A549 (cell line): ENCODE results near the gene LAGE3. TPM values are rescaled to one million over a fixed set of nuclear protein-coding genes. Genes with fewer than 3 reads are reported as not detected.

Experiments
- ATAC-seq, 2 experiments: fragments of 200-7000 bp in 1 of 2; fragments of >200 bp in 1 of 2; cut with Nextera tagmentation in 1 of 2; cut with Tn5 transposase in 1 of 2; 3 replicates each; pipeline versions ENCODE4 v1.8.0 to v1.9.1; 2018 to 2020; ENCODE audit warnings: mild to moderate bottlenecking in 1 of 2, moderate library complexity in 1 of 2
- CTCF ChIA-PET: fragments of 300-600 bp; sonication (Branson Sonifier 250); formaldehyde crosslinking; extraction: SDS; loops from one replicate; lab custom pipeline; 2021; ENCODE audit warnings: antibody characterized with exemption, inconsistent platforms; lab: Yijun Ruan, JAX
- POLR2A ChIA-PET: fragments of 350-600 bp; formaldehyde crosslinking; extraction: SDS; loops from one replicate; lab custom pipeline; 2021; ENCODE audit warnings: antibody characterized with exemption, inconsistent platforms; lab: Yijun Ruan, JAX
- DNase-seq, 2 experiments: peaks; one replicate each; pipeline versions ENCODE4 v3.0.0 to v3.0.0-alpha.2; 2011 to 2016; ENCODE audit warnings: low read depth in 1 of 2, low spot score in 1 of 2
- FAIRE-seq: peaks from 2 replicates; lab custom pipeline; 2011; peaks lifted over from hg19 to GRCh38; lab: Jason Lieb, UNC
- H3K27ac ChIP-seq, 2 experiments: fragments of >200 bp; sonication (Bioruptor Twin); formaldehyde crosslinking; 3 replicates each; pipeline ENCODE4 v1.5.1; 2016 to 2017
- H3K4me1 ChIP-seq: fragments of >200 bp; sonication (Bioruptor Twin); formaldehyde crosslinking; 3 replicates; pipeline ENCODE4 v1.6.1; 2016
- H3K4me2 ChIP-seq: fragments of >200 bp; sonication (Bioruptor Twin); formaldehyde crosslinking; 3 replicates; pipeline ENCODE4 v1.6.1; 2016
- H3K4me3 ChIP-seq: fragments of >200 bp; sonication (Bioruptor Twin); formaldehyde crosslinking; 3 replicates; pipeline ENCODE4 v1.5.1; 2016
- H3K9me3 ChIP-seq: fragments of >200 bp; sonication (Bioruptor Twin); formaldehyde crosslinking; 3 replicates; pipeline ENCODE4 v1.6.1; 2016
- BHLHE40 ChIP-seq: IDR thresholded peaks from 2 replicates; pipeline ENCODE4 v1.6.1; 2012; ENCODE audit warnings: low read depth, low read length, inconsistent platforms
- CEBPB ChIP-seq, 2 experiments: fragments of >200 bp in 1 of 2; sonication (Bioruptor Twin) in 1 of 2; formaldehyde crosslinking in 1 of 2; IDR thresholded peaks; 2 replicates each; pipeline ENCODE4 v1.6.1; 2012 to 2016
- CHD4 ChIP-seq: fragments of 200-600 bp; sonication (generic); IDR thresholded peaks from 2 replicates; pipeline ENCODE4 v1.6.1; 2016; ENCODE audit warnings: antibody characterized with exemption, mild to moderate bottlenecking, borderline replicate concordance
- EHF ChIP-seq: fragments of 250-450 bp; sonication (Bioruptor Pico); IDR thresholded peaks from 2 replicates; pipeline ENCODE4 v1.5.0; 2020; ENCODE audit warnings: mild to moderate bottlenecking
- FOSB ChIP-seq: fragments of 250-450 bp; sonication (Bioruptor Pico); IDR thresholded peaks from 2 replicates; pipeline ENCODE4 v1.5.0; 2020; ENCODE audit warnings: mild to moderate bottlenecking, moderate library complexity
- FOXS1 ChIP-seq: fragments of 250-450 bp; sonication (Bioruptor Pico); IDR thresholded peaks from 2 replicates; pipeline ENCODE4 v1.5.0; 2020; ENCODE audit warnings: mild to moderate bottlenecking, moderate library complexity
- HEYL ChIP-seq: fragments of 250-450 bp; sonication (Bioruptor Pico); IDR thresholded peaks from 2 replicates; pipeline ENCODE4 v1.8.0; 2021; ENCODE audit warnings: mild to moderate bottlenecking, moderate library complexity
- HOXB5 ChIP-seq: fragments of 250-450 bp; sonication (Bioruptor Pico); IDR thresholded peaks from 2 replicates; pipeline ENCODE4 v1.5.0; 2020; ENCODE audit warnings: mild to moderate bottlenecking, moderate library complexity
- KDM5A ChIP-seq: fragments of 200-600 bp; sonication (generic); IDR thresholded peaks from 2 replicates; pipeline ENCODE4 v1.6.1; 2016; ENCODE audit warnings: antibody characterized with exemption, mild to moderate bottlenecking
- MAFK ChIP-seq: fragments of 450-650 bp; IDR thresholded peaks from 2 replicates; pipeline ENCODE4 v1.6.1; 2014; ENCODE audit not compliant: partially characterized antibody
- MAX ChIP-seq: IDR thresholded peaks from 2 replicates; pipeline ENCODE4 v1.6.1; 2012
- MAZ ChIP-seq: fragments of 150-350 bp; IDR thresholded peaks from 2 replicates; pipeline ENCODE4 v1.6.1; 2014; ENCODE audit warnings: antibody characterized with exemption, low read depth, low read length, borderline replicate concordance
- NPAS2 ChIP-seq: fragments of 250-450 bp; sonication (Bioruptor Pico); IDR thresholded peaks from 2 replicates; pipeline ENCODE4 v1.8.0; 2022; ENCODE audit warnings: mild to moderate bottlenecking, moderate library complexity, borderline replicate concordance
- PBX3 ChIP-seq: IDR thresholded peaks from 2 replicates; pipeline ENCODE4 v1.6.1; 2012
- PHF8 ChIP-seq: fragments of 200-600 bp; sonication (generic); IDR thresholded peaks from 2 replicates; pipeline ENCODE4 v1.6.1; 2016; ENCODE audit warnings: low read depth, mild to moderate bottlenecking, antibody characterized with exemption, moderate library complexity, borderline replicate concordance
- POLR2A ChIP-seq: IDR thresholded peaks from 2 replicates; pipeline ENCODE4 v1.6.1; 2012; ENCODE audit warnings: mild to moderate bottlenecking, low read length
- RARB ChIP-seq: fragments of 250-450 bp; sonication (Bioruptor Pico); IDR thresholded peaks from 2 replicates; pipeline ENCODE4 v1.8.0; 2021; ENCODE audit warnings: mild to moderate bottlenecking, moderate library complexity
- RCOR1 ChIP-seq: fragments of 150-350 bp; IDR thresholded peaks from 2 replicates; pipeline ENCODE4 v1.6.1; 2014; ENCODE audit warnings: antibody characterized with exemption, low read length, low read depth
- RFX5 ChIP-seq: fragments of 450-650 bp; IDR thresholded peaks from 2 replicates; pipeline ENCODE4 v1.7.1; 2014; ENCODE audit warnings: antibody characterized with exemption, mild to moderate bottlenecking, moderate library complexity
- SMC3 ChIP-seq: fragments of >200 bp; sonication (Bioruptor Twin); formaldehyde crosslinking; IDR thresholded peaks from 3 replicates; pipeline ENCODE4 v1.6.1; 2018; ENCODE audit warnings: inconsistent platforms
- SREBF2 ChIP-seq: fragments of 450-650 bp; IDR thresholded peaks from 2 replicates; pipeline ENCODE4 v1.6.1; 2014; ENCODE audit warnings: mild to moderate bottlenecking, moderate library complexity
- TFCP2L1 ChIP-seq: fragments of 250-450 bp; sonication (Bioruptor Pico); IDR thresholded peaks from 2 replicates; pipeline ENCODE4 v1.5.0; 2021; ENCODE audit warnings: mild to moderate bottlenecking
- ZFP36 ChIP-seq: fragments of 450-650 bp; IDR thresholded peaks from 2 replicates; pipeline ENCODE4 v1.6.1; 2014; ENCODE audit warnings: borderline replicate concordance; ENCODE audit not compliant: partially characterized antibody
- ZNF302 ChIP-seq: fragments of 250-450 bp; sonication (Bioruptor Pico); IDR thresholded peaks from 2 replicates; pipeline ENCODE4 v1.9.0; 2021; ENCODE audit warnings: inconsistent platforms, mild to moderate bottlenecking, moderate library complexity
- ZSCAN20 ChIP-seq: fragments of 250-450 bp; sonication (Bioruptor Pico); IDR thresholded peaks from 2 replicates; pipeline ENCODE4 v1.8.0; 2022; ENCODE audit warnings: mild to moderate bottlenecking, moderate library complexity
- WGBS: methylation state at CpG from one replicate; pipeline ENCODE4 v1.1.6; 2017; ENCODE audit errors: missing lambda C conversion rate; 5-methylcytosine and 5-hydroxymethylcytosine counted together
- polyA plus RNA-seq, 4 experiments: library from polyadenylated mRNA; depleted of rRNA in 3 of 4; stranded (reverse); fragments of >200 nt; fragmentation: RNase III in 1 of 4; extraction: RNeasy Plus Mini Kit Qiagen cat#74134 plus additional on column Dnase treatment in 1 of 4; gene quantifications; 2 replicates in 3 of 4; 3 replicates in 1 of 4; pipeline ENCODE4 v1.2.3, GENCODE V29; 2011 to 2017
- TF ChIP-seq, protein P1 (sequence below): fragments of 450-650 bp; IDR thresholded peaks from 2 replicates; pipeline ENCODE4 v1.6.1; 2014; ENCODE audit warnings: antibody characterized with exemption
- TF ChIP-seq, protein P2 (sequence below): fragments of 250-450 bp; sonication (Bioruptor Pico); IDR thresholded peaks from 2 replicates; pipeline ENCODE4 v1.5.0; 2021; ENCODE audit warnings: mild to moderate bottlenecking, moderate library complexity, borderline replicate concordance
- TF ChIP-seq, protein P3 (sequence below): fragments of 250-450 bp; sonication (Bioruptor Pico); IDR thresholded peaks from 2 replicates; pipeline ENCODE4 v1.5.0; 2020; ENCODE audit warnings: low read depth, mild to moderate bottlenecking, moderate library complexity
- TF ChIP-seq, protein P4 (sequence below): fragments of >200 bp; sonication (Bioruptor Twin); formaldehyde crosslinking; IDR thresholded peaks from 2 replicates; pipeline ENCODE4 v1.6.1; 2016
- TF ChIP-seq, protein P5 (sequence below): fragments of >200 bp; sonication (Bioruptor Twin); formaldehyde crosslinking; IDR thresholded peaks from 3 replicates; pipeline ENCODE4 v1.5.1; 2016

LAGE3 gene
- polyA plus RNA-seq, 2 of the 4 experiments (the other 2 are of a cell fraction), result 20.6 to 49.7 TPM

DNA sequence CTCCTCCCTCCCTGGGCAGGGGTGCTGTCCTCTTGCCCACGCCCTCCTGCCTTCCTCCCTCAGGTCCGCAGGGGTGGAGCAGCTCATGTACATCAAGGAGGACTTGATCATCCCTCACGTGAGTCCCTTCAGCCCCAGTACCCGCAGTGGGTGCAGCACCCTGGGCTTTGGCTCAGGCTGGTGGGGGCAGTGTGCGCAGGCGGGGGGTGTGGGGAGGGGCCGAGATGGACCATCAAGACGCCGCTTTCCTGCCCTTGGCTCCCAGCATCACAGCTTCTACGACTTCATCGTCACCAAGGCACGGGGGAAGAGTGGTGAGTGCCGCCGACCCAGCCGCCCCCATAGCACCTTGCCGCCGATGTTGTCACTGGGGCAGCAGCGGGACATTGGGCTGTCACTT, 29.5 kb downstream of the LAGE3 start:
- H3K27ac ChIP-seq, result no peak overlapping the region
- no peak for FAIRE-seq
- H3K4me1 ChIP-seq, result peaks cover 8% of the 10 kb centered on the region
- no peak overlapping the region for H3K4me3 ChIP-seq
- no peak overlapping the region for H3K4me2 ChIP-seq
- DNase-seq, result no peak
- 90% methylated on average over 2 of the region's 18 CpGs for WGBS
- POLR2A ChIA-PET, result no interaction called here
- CTCF ChIA-PET, result interaction anchor here (1.1 kb wide), 1 partner anchor 28 kb away, joined by 3 read pairs; no protein-coding TSS in a partner anchor
- no peak for TF ChIP-seq FOSB (CRISPR knock-in tag)
- TF ChIP-seq CEBPB (IDR thresholded peaks at IDR 0.05), result no peak
- TF ChIP-seq ZNF302 (CRISPR knock-in tag), result no peak
- TF ChIP-seq HOXB5 (CRISPR knock-in tag), result no peak
- TF ChIP-seq, protein P1, sequence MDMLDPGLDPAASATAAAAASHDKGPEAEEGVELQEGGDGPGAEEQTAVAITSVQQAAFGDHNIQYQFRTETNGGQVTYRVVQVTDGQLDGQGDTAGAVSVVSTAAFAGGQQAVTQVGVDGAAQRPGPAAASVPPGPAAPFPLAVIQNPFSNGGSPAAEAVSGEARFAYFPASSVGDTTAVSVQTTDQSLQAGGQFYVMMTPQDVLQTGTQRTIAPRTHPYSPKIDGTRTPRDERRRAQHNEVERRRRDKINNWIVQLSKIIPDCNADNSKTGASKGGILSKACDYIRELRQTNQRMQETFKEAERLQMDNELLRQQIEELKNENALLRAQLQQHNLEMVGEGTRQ, result no peak
- TF ChIP-seq EHF (CRISPR knock-in tag), result no peak
- no peak for TF ChIP-seq SMC3
- TF ChIP-seq, protein P2, sequence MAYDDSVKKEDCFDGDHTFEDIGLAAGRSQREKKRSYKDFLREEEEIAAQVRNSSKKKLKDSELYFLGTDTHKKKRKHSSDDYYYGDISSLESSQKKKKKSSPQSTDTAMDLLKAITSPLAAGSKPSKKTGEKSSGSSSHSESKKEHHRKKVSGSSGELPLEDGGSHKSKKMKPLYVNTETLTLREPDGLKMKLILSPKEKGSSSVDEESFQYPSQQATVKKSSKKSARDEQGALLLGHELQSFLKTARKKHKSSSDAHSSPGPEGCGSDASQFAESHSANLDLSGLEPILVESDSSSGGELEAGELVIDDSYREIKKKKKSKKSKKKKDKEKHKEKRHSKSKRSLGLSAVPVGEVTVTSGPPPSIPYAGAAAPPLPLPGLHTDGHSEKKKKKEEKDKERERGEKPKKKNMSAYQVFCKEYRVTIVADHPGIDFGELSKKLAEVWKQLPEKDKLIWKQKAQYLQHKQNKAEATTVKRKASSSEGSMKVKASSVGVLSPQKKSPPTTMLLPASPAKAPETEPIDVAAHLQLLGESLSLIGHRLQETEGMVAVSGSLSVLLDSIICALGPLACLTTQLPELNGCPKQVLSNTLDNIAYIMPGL (CRISPR knock-in tag), result no peak
- no peak for TF ChIP-seq MAZ
- TF ChIP-seq BHLHE40, result no peak
- TF ChIP-seq RARB (CRISPR knock-in tag), result no peak
- no peak for TF ChIP-seq CHD4
- no peak for TF ChIP-seq POLR2A
- no peak for TF ChIP-seq RFX5
- TF ChIP-seq, protein P3, sequence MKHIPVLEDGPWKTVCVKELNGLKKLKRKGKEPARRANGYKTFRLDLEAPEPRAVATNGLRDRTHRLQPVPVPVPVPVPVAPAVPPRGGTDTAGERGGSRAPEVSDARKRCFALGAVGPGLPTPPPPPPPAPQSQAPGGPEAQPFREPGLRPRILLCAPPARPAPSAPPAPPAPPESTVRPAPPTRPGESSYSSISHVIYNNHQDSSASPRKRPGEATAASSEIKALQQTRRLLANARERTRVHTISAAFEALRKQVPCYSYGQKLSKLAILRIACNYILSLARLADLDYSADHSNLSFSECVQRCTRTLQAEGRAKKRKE (CRISPR knock-in tag), result no peak
- TF ChIP-seq FOXS1 (CRISPR knock-in tag), result no peak
- no peak for TF ChIP-seq ZSCAN20 (CRISPR knock-in tag)
- no peaks in the 10 kb centered on the region for H3K9me3 ChIP-seq
- ATAC-seq, result no peak

DNA sequence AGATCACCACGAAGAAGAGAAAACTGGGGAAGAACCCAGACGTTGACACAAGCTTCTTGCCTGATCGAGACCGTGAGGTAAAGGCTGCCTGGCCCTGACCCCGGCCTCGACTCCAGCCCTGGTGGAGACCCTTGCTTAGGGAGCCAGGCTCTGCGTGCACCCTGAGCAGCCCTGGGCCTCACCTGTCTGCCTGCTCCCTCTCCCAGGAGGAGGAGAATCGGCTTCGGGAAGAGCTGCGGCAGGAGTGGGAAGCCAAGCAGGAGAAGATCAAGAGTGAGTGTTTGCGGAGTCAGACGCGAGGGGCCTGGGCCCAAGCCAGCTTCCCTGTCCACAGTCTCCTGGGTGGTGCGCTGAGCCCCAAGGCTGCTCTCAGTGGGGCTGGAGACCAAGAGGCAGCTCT, 30.6 kb downstream of the LAGE3 start:
- H3K27ac ChIP-seq, result no peak overlapping the region
- no peak overlapping the region for H3K4me2 ChIP-seq
- TF ChIP-seq MAX (no peak), NPAS2 (CRISPR knock-in tag) (no peak), MAFK (no peak), FOSB (CRISPR knock-in tag) (no peak), SMC3 (no peak)
- peaks cover 9% of the 10 kb centered on the region for H3K4me1 ChIP-seq
- ChIA-PET POLR2A (no interaction called here), CTCF (no interaction called here)
- FAIRE-seq, result no peak
- DNase-seq, result no peak
- ATAC-seq, result no peak
- 91% methylated on average over 14 of the region's 14 CpGs for WGBS
- H3K4me3 ChIP-seq, result no peak overlapping the region
- no peaks in the 10 kb centered on the region for H3K9me3 ChIP-seq

GRCh38 chrX:154446430-154446829, 32.7 kb downstream of the LAGE3 start:
- H3K9me3 ChIP-seq, result no peaks in the 10 kb centered on the region
- TF ChIP-seq, protein P4, sequence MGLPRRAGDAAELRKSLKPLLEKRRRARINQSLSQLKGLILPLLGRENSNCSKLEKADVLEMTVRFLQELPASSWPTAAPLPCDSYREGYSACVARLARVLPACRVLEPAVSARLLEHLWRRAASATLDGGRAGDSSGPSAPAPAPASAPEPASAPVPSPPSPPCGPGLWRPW, result no peak
- TF ChIP-seq RCOR1 (no peak), PBX3 (no peak), HEYL (CRISPR knock-in tag) (no peak), RFX5 (no peak), SMC3 (no peak), KDM5A (no peak), PHF8 (no peak), ZFP36 (no peak), TFCP2L1 (CRISPR knock-in tag) (no peak), SREBF2 (no peak)
- TF ChIP-seq, protein P5, sequence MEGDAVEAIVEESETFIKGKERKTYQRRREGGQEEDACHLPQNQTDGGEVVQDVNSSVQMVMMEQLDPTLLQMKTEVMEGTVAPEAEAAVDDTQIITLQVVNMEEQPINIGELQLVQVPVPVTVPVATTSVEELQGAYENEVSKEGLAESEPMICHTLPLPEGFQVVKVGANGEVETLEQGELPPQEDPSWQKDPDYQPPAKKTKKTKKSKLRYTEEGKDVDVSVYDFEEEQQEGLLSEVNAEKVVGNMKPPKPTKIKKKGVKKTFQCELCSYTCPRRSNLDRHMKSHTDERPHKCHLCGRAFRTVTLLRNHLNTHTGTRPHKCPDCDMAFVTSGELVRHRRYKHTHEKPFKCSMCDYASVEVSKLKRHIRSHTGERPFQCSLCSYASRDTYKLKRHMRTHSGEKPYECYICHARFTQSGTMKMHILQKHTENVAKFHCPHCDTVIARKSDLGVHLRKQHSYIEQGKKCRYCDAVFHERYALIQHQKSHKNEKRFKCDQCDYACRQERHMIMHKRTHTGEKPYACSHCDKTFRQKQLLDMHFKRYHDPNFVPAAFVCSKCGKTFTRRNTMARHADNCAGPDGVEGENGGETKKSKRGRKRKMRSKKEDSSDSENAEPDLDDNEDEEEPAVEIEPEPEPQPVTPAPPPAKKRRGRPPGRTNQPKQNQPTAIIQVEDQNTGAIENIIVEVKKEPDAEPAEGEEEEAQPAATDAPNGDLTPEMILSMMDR, result no peak
- ChIA-PET CTCF (interaction anchor here (1.1 to 3.0 kb wide), 2 partner anchors 37 to 73 kb away, joined by 4 to 11 read pairs; no protein-coding TSS in a partner anchor), POLR2A (no interaction called here)
- no peak overlapping the region for H3K4me3 ChIP-seq
- FAIRE-seq, result no peak
- DNase-seq, result no peak
- ATAC-seq, result no peak
- H3K27ac ChIP-seq, result no peak overlapping the region
- WGBS, result 94% methylated on average over 12 of the region's 12 CpGs
- H3K4me2 ChIP-seq, result no peak overlapping the region
- H3K4me1 ChIP-seq, result peaks cover 12% of the 10 kb centered on the region
